ENCODE data around the gene PTPN18.

DNA sequence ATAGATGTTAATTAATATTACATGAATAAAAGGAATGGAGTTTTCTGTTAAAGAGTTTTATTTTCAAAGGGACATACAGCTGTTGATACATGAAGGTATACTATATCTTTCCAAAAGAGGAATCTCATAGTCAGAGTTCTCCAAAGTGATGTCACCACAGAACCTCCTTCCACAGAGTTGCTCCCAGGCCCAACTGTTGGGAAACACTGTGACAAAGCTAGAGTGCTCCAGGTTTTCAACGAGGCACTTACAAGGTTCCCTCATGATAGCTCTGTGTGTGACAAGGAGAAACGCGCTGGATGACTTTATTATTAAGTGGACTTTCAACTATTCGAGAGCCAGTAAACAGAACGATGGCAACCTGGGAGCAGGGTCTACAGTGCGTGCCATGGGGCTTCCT, 33.5 kb downstream of the PTPN18 start:
- TF ChIP-seq, protein P1, sequence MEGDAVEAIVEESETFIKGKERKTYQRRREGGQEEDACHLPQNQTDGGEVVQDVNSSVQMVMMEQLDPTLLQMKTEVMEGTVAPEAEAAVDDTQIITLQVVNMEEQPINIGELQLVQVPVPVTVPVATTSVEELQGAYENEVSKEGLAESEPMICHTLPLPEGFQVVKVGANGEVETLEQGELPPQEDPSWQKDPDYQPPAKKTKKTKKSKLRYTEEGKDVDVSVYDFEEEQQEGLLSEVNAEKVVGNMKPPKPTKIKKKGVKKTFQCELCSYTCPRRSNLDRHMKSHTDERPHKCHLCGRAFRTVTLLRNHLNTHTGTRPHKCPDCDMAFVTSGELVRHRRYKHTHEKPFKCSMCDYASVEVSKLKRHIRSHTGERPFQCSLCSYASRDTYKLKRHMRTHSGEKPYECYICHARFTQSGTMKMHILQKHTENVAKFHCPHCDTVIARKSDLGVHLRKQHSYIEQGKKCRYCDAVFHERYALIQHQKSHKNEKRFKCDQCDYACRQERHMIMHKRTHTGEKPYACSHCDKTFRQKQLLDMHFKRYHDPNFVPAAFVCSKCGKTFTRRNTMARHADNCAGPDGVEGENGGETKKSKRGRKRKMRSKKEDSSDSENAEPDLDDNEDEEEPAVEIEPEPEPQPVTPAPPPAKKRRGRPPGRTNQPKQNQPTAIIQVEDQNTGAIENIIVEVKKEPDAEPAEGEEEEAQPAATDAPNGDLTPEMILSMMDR (IDR thresholded peaks at IDR 0.05) = no peak
- no peak for TF ChIP-seq POLR2A (IDR thresholded peaks at IDR 0.05)

Data from heart left ventricle (tissue), 13 donors.